GM12891 (cell line): ENCODE data around the gene RGS10.

Experiments
- PAX5 ChIP-seq: IDR thresholded peaks from 2 replicates; pipeline ENCODE4 v1.6.1; 2011; ENCODE audit warnings: low read length, moderate library complexity, mild to moderate bottlenecking; ENCODE audit not compliant: insufficient read depth, severe bottlenecking
- POLR2A ChIP-seq: IDR thresholded peaks from 2 replicates; pipeline ENCODE4 v1.6.1; 2011; ENCODE audit warnings: low read depth, low read length, control low read depth
- POLR2AphosphoS5 ChIP-seq: IDR thresholded peaks from 2 replicates; pipeline ENCODE4 v1.6.1; 2011; ENCODE audit warnings: low read depth, low read length, control low read depth
- POU2F2 ChIP-seq: IDR thresholded peaks from 2 replicates; pipeline ENCODE4 v1.6.1; 2011; ENCODE audit warnings: low read depth, mild to moderate bottlenecking, control low read depth, low read length, moderate library complexity
- SPI1 ChIP-seq: IDR thresholded peaks from 2 replicates; pipeline ENCODE4 v1.6.1; 2011; ENCODE audit warnings: low read depth, low read length, control low read depth
- TAF1 ChIP-seq: IDR thresholded peaks from 2 replicates; pipeline ENCODE4 v1.6.1; 2011; ENCODE audit warnings: low read depth, low read length, control low read depth

DNA sequence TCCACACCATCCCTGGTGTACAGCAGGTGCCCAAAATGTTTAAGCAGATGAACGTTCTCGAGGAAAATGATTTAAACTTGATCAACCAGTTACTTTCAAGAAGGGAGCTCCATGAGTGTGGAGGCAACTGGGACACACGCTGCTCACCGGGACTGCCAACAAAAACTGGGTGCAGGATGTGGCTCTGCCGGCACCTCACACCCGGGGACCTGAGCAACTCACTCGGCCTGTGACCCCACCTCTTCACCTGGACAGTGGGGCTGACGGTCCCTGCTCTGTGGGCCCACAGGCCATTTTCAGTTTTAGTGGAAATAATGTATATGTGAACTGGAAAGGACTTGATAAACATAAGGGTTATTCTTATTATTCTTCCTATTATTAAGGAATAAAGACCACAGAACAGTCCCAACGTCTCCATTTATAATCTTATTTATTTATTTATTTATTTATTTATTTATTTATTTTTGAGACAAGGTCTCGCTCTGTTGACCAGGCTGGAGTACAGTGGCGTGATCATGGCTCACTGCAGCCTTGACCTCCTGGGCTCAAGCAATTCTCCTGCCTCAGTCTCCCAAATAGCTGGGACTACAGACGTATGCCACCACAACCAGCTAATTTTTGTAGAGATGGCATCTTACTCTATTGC is 60.6 kb downstream of the RGS10 start:
- TF ChIP-seq TAF1 (no peak), POLR2AphosphoS5 (no peak), POLR2A (no peak), POU2F2 (no peak), SPI1 (no peak), PAX5 (no peak)
